Upper lobe of left lung (tissue), 4 donors: ENCODE data around the gene ZNF524.

ENCODE experiments used
- POLR2A ChIP-seq, 4 donors: fragments of 450-650 bp; IDR thresholded peaks; one replicate each; pipeline ENCODE4 v1.5.1; 2016 to 2017; ENCODE audit warnings: antibody characterized with exemption in 4 of 4, mild to moderate bottlenecking in 2 of 4
- TF ChIP-seq, protein P1 (sequence below), 6 experiments: fragments of 450-650 bp in 4 of 6; fragments of 200-600 bp in 2 of 6; sonication (generic) in 2 of 6; IDR thresholded peaks; one replicate each; pipeline ENCODE4 v1.5.1; 2016 to 2019; ENCODE audit warnings: antibody characterized with exemption in 6 of 6

DNA sequence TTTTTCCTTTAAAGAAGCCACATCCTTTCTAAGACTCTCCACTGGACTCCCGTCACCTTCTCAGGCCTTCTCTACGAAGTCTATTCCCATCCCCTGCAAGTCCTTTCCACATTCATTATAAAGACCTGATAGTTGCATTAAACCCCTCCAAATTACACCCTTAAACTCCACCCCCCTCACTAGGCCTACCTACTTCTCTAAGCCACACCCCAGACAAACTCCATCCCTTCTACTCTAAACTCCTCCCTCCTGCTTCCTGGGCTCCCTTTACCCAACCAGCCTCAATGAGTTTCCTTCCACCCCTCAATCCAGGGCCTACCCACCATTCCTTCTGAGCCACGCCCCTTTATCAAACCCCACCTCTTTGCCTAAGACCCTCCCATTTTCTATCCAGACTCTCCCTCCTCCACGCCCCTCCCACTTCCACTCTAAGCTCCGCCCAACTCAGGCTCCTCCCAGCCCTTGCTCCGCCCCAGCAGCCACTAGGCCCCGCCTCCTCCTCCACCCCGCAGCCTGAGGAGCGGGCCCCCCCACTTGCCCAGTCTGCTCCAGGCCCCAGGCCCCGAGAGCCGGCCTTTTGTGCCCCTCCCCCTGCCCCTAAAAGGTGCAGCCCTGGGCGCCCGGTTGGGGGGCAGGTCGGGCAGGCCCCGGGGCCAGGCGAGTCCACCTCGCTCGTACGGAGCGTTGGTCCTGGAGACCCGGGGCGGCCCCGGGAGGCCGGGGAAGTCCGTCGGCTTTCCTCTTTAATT, 1.2 kb upstream of the ZNF524 start:
- TF ChIP-seq, protein P1, sequence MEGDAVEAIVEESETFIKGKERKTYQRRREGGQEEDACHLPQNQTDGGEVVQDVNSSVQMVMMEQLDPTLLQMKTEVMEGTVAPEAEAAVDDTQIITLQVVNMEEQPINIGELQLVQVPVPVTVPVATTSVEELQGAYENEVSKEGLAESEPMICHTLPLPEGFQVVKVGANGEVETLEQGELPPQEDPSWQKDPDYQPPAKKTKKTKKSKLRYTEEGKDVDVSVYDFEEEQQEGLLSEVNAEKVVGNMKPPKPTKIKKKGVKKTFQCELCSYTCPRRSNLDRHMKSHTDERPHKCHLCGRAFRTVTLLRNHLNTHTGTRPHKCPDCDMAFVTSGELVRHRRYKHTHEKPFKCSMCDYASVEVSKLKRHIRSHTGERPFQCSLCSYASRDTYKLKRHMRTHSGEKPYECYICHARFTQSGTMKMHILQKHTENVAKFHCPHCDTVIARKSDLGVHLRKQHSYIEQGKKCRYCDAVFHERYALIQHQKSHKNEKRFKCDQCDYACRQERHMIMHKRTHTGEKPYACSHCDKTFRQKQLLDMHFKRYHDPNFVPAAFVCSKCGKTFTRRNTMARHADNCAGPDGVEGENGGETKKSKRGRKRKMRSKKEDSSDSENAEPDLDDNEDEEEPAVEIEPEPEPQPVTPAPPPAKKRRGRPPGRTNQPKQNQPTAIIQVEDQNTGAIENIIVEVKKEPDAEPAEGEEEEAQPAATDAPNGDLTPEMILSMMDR (IDR thresholded peaks at IDR 0.05) = peak in 1 of 6 experiments; percentile 16
- TF ChIP-seq POLR2A (IDR thresholded peaks at IDR 0.05) = peak in 2 of 4 donors; percentile 50 to 60
